Thoracic aorta (tissue), 2 donors: ENCODE measurements around the gene PLVAP. TPM values are rescaled to one million over a fixed set of nuclear protein-coding genes. Genes with fewer than 3 reads are reported as not detected.

Experiments used
- ATAC-seq: fragments of 150-250 bp; one replicate; pipeline ENCODE4 v1.8.0; 2017; ENCODE audit warnings: low read depth; ENCODE audit not compliant: insufficient number of reproducible peaks, low FRiP score
- DNase-seq: peaks from one replicate; pipeline ENCODE4 v3.0.0-alpha.2; 2020; ENCODE audit warnings: low spot score
- H3K27ac ChIP-seq, 2 donors: fragments of 200-600 bp; sonication (generic); 1 replicate in 1 of 2; 2 replicates in 1 of 2; pipeline ENCODE4 v1.5.1; 2016; ENCODE audit warnings: mild to moderate bottlenecking in 2 of 2, moderate library complexity in 2 of 2
- H3K27me3 ChIP-seq: fragments of 200-600 bp; sonication (generic); replicated peaks from 2 replicates; pipeline ENCODE4 v1.6.0; 2016; ENCODE audit warnings: mild to moderate bottlenecking; ENCODE audit not compliant: insufficient read depth
- H3K36me3 ChIP-seq: fragments of 200-600 bp; sonication (generic); one replicate; pipeline ENCODE4 v1.5.1; 2016
- H3K4me1 ChIP-seq, 2 donors: fragments of 200-600 bp; sonication (generic); 1 replicate in 1 of 2; 2 replicates in 1 of 2; pipeline versions ENCODE4 v1.5.1 to v1.6.0; 2016; ENCODE audit warnings: low read depth in 2 of 2, mild to moderate bottlenecking in 1 of 2; ENCODE audit not compliant: control insufficient read depth in 1 of 2
- H3K4me3 ChIP-seq: fragments of 200-600 bp; sonication (generic); 2 replicates; pipeline ENCODE4 v1.5.1; 2016; ENCODE audit warnings: mild to moderate bottlenecking
- H3K9me3 ChIP-seq: fragments of 200-600 bp; sonication (generic); 2 replicates; pipeline ENCODE4 v1.5.1; 2016
- CTCF ChIP-seq: fragments of 200-600 bp; sonication (generic); IDR thresholded peaks from one replicate; pipeline ENCODE4 v1.5.1; 2019; ENCODE audit warnings: antibody characterized with exemption
- total RNA-seq, 2 donors: library from RNA; depleted of rRNA; stranded (reverse); fragments of >200 nt; gene quantifications; one replicate each; pipeline versions ENCODE4 v1.1.0 to v1.2.3, GENCODE V29; 2016

Gene PLVAP
- total RNA-seq, 2 donors from 2014 or later: 120 to 126 TPM

GRCh38 chr19:17312189-17313113 is 64.7 kb downstream of the PLVAP start:
- ATAC-seq: no peak
- peaks cover 18% of the 10 kb centered on the region for H3K36me3 ChIP-seq
- no peak for TF ChIP-seq CTCF

GRCh38 chr19:17311455-17312188 is 65.5 kb downstream of the PLVAP start:
- Histone ChIP-seq H3K4me3 (no peak overlapping the region), H3K27me3 (no peaks in the 10 kb centered on the region), H3K27ac (no peak overlapping the region), H3K36me3 (peaks cover 18% of the 10 kb centered on the region), H3K9me3 (no peaks in the 10 kb centered on the region), H3K4me1 (peaks cover 18 to 38% of the 10 kb centered on the region in 2 donors)
- ATAC-seq: no peak
- TF ChIP-seq CTCF: no peak
- DNase-seq: no peak

More at GRCh38 chr19:17312189-17313113, 64.7 kb downstream of the PLVAP start:
- H3K9me3 ChIP-seq: no peaks in the 10 kb centered on the region
- peaks cover 16 to 32% of the 10 kb centered on the region in 2 donors for H3K4me1 ChIP-seq
- DNase-seq: no peak
- H3K4me3 ChIP-seq: no peak overlapping the region
- no peaks in the 10 kb centered on the region for H3K27me3 ChIP-seq
- H3K27ac ChIP-seq: no peak overlapping the region

GRCh38 chr19:17309965-17310461 is 67.1 kb downstream of the PLVAP start:
- Histone ChIP-seq H3K27ac (peak overlapping the region; percentile 35 to 62), H3K4me1 (peaks cover 23 to 50% of the 10 kb centered on the region in 2 donors), H3K27me3 (no peaks in the 10 kb centered on the region)

GRCh38 chr19:17309198-17309964 is 67.8 kb downstream of the PLVAP start, which contains the start of gene DDA1:
TSS of gene DDA1 (plus strand) at chr19:17309563. CDS start at chr19:17309655, 92 bp downstream.
- Histone ChIP-seq H3K27ac (peak within 1 kb of the TSS; percentile 35 to 62), H3K27me3 (no peaks in the 10 kb centered on the region), H3K4me1 (peaks cover 28 to 56% of the 10 kb centered on the region in 2 donors), H3K4me3 (peak within 1 kb of the TSS; percentile 91), H3K9me3 (no peaks in the 10 kb centered on the region), H3K36me3 (peaks cover 5% of the 10 kb centered on the region)
- TF ChIP-seq CTCF: no peak
- ATAC-seq (peak; percentile 95), DNase-seq (peak; percentile 100)

More at GRCh38 chr19:17309965-17310461, 67.1 kb downstream of the PLVAP start:
- DNase-seq: no peak
- no peak for ATAC-seq
- Histone ChIP-seq H3K4me3 (peak overlapping the region; percentile 91), H3K36me3 (peaks cover 9% of the 10 kb centered on the region), H3K9me3 (no peaks in the 10 kb centered on the region)
- TF ChIP-seq CTCF: no peak
